Frontal cortex (tissue), 4 donors: ENCODE data around the gene PIANP. TPM values are rescaled to one million over a fixed set of nuclear protein-coding genes. Genes with fewer than 3 reads are reported as not detected.
"Not testable (repeated sequence)": the region's sequence is repeated elsewhere in the genome, so short reads cannot be mapped to it uniquely, and the experiment has no call there.

Experiments used
- DNase-seq, 2 donors: peaks; one replicate each; pipeline ENCODE4 v3.0.0; 2012; ENCODE audit warnings: low spot score in 2 of 2
- FAIRE-seq: peaks from 2 replicates; lab custom pipeline; 2012; peaks lifted over from hg19 to GRCh38; lab: Jason Lieb, UNC
- total RNA-seq: library from RNA; depleted of rRNA; stranded (reverse); fragments of >200 nt; gene quantifications from one replicate; pipeline ENCODE4 v1.2.3, GENCODE V29; 2014
- donor health status: control.
- donor health status: control.
- donor health status: control.

Gene PIANP
- total RNA-seq, 1 donor from 2014 or later = 1.2 TPM

- not testable (repeated sequence) for FAIRE-seq, DNase-seq
Measured at GRCh38 chr12:6716031-6716873, 15.6 kb upstream of the PIANP start.

- FAIRE-seq (no peak), DNase-seq (no peak)
Measured at GRCh38 chr12:6708960-6709394, 8.4 kb upstream of the PIANP start.

- not testable (repeated sequence) for DNase-seq, FAIRE-seq
Measured at GRCh38 chr12:6708351-6708750, 7.7 kb upstream of the PIANP start.

- no peak for DNase-seq
Measured at GRCh38 chr12:6703631-6704030, 3.0 kb upstream of the PIANP start.

DNA sequence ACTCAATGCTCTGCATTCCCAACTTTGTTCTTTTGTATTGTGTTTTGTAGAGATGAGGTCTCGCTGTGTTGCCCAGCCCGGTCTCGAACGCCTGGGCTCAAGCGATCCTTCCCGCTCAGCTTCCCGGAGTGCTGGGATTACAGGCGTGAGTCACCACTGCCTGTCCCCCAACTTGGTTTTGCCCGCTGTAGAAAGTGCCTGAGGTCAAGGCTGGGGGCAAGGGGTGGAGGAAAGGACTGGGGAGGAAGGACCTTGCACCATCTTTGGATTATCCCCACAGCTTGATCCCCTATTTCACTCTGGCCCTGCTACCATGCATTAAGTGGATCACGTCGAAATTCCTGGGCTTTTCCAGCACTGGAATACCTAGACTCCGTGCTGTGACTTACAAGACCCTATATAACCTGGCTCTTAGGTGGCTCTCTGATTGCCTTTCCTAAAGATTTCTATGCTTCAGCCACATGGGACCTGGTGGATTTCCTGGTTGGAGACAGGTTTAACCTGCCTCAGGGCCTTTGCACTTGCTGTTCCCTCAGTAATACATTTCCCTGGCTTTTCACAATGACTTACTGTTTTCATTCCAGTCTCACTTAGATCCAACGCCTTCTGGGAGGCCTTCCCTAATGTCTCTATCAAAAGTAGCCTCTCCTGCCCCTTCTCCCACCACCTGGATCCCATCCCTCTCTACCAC, 608 bp upstream of the PIANP start:
- DNase-seq (no peak), FAIRE-seq (no peak)

More at GRCh38 chr12:6703631-6704030, 3.0 kb upstream of the PIANP start:
- no peak for FAIRE-seq

DNA sequence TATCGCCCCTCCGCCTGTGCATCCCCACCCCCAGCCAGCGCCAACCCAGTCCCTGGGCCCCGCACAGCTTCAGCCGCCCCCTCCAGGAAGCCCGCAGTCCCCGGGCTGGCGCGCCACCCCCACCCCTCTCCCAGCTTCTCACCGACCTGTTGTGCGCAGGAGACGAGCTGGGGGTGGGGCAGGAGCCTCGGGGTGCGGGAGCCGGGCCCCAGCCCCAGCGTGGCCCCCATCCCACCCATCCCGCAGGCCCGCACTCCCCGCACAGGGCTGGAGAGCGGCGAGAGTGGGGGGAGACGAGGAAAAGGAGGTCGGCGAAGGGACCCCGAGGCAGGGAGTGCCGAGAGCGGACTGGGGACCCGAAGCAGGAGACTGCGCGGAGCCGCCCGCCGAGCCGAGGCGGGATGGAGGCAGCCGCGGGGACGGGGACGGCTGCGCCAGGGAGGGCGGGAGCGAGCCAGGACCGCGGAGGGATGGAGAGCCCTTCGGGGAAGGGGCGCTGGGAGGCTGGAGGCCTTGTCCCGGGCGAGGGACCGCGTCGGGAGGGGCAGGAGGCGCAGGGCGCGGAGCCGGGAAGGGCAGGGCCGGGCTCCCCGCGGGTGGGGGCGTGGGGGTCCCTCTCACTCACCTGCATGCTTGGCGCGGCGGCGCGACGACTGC, 498 bp downstream of the PIANP start:
- FAIRE-seq (no peak), DNase-seq (no peak)

- FAIRE-seq (no peak), DNase-seq (no peak)
Measured at GRCh38 chr12:6699259-6699988, 1.2 kb downstream of the PIANP start.

GRCh38 chr12:6698352-6699046, 2.1 kb downstream of the PIANP start:
- no peak for FAIRE-seq
- no peak for DNase-seq

DNA sequence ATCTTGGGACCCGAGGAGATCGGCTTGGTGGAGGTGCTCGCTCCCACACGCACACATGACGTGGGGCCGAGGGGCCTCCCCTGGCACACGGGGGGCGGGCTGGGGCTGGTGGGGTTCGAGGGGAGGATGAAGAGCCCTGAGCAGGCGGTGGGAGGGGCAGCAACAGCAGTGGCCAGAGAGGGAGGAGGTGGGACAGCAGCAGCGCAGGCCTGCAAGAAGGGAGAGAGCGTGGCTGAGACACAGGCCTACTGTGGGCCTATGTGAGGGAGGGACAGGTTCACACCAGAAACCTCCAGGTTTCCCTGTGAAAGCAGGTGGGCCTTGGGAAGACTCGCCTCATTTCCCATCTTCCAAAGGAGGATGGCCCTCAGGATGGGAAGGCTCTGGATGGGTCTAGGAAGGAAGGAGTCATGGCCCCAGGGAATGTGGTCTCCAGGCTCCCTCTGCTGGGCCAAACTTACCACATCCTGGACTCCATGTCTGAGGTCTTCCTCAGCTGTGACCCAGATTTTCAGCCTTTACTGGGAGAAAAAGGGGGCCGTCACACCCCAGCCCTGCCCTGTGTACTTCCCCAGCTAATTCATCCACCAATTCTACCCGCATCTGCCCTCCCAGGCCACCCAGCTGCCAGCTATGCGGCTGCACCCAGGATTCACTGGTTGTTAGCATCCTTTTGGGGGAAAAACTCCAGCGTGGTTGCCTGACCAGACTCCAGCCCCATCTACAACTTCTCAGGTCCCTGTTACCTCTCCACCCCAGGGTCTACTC, 2.8 kb downstream of the PIANP start:
- DNase-seq (no peak), FAIRE-seq (no peak)

- DNase-seq (no peak), FAIRE-seq (no peak)
Measured at GRCh38 chr12:6696690-6697583, 3.7 kb downstream of the PIANP start.

GRCh38 chr12:6695313-6696045, 5.1 kb downstream of the PIANP start:
- no peak for DNase-seq
- no peak for FAIRE-seq

DNA sequence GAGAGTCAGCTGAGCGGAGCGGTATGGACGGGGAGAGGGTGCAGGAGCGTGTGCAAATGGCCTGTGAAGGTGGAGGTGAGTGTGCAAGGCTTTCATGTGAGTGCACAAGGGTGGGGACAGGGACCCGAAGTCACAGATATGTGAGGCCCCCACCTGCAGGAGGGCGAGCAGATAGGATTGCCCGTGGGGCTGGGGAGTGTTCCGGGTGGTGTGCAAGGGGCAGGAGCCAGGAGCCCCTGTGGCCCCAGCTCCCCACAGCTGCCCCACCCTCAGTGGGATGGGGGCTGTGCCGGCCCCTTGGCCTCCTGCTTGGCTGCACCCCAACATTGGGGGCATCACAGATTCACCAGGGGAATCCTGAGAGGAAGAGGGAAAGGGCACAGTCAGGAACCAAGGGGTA, 5.9 kb downstream of the PIANP start:
- FAIRE-seq = no peak
- no peak for DNase-seq

DNA sequence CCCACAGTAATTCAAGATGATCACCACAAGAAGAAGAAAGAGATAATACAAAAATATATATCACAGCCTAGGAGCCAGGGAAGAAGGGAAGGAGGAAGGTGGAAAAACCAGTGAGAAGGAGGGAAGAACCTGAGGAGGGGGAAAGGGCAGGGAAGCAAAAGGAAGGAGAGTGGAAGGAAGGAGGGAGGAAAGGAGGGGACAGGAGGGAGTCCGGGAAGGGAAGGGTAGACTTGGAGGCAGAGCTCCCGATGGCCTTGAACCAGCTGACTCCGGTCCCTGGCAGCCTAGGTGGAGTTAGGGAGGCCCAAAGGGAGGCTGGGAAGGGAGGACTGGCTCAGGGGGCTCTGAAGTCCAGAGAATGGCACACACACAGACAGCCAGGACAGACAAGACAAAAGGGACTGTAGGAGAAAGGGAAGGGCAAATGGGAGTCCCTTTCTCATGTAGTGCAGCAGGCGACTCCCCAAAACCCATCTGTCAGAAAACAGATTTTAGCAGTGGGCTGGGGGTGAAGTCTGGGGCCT, 6.7 kb downstream of the PIANP start:
- no peak for FAIRE-seq
- no peak for DNase-seq

- FAIRE-seq = no peak
- no peak for DNase-seq
Measured at GRCh38 chr12:6692888-6693287, 7.7 kb downstream of the PIANP start.

- FAIRE-seq (no peak), DNase-seq (no peak)
Measured at GRCh38 chr12:6691473-6691872, 9.1 kb downstream of the PIANP start.

DNA sequence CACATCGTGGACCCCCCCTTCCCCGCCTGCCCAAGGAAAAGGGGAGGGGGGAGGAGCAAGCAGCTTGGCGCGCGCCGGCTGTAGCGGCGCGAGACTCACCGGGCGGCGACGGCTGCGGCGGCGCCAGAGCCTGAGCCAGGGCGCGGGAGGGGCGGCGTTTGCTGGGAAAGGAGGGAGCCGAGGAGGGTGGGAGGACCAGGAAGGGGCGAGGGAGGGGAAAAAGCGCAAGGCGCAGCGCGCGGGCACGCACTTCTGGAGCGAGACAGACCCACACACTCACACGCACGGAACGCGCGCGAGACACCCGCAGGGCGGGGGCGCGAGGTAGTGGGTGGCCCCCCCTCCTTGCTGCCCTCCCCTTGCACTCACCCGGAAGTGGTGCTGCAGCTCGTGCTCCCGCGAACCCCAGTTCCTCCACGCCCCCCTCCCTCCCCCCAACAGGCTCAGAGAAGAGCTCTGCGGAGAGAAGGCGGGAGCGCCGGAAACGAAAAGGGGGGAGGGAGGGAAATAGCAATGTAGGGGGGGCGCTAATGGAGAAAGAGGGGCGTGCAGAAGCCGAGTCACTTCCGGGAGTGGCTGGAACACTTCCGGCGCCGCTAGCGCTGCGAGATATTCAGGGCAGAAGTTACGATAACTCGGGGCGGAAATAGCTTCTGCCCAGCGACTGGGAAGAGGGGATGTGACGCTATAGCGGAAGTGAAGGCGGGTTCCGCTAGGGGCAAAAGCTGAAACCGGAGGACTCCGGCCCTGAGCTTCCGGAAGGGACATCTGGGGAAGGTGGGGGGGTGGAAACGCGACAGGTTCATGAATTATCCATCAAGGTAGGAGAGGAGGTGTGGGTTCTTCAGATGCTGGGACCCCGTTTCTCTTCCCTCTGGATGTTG, 11.4 kb downstream of the PIANP start, which contains the start of gene ZNF384:
TSS of gene ZNF384 (minus strand) at position 377 of the 884 bp plus-strand sequence. CDS start 9,855 bp downstream, outside the sequence.
- peak; percentile 96 for FAIRE-seq
- DNase-seq = peak; percentile 97 to 98
